HG03558 (cell line): ENCODE measurements around the gene HIRA.

Source experiments
- ATAC-seq: cut with Tn5 transposase; IDR thresholded peaks from one replicate; pipeline ENCODE4 v1.9.1; 2021; ENCODE audit warnings: moderate number of reproducible peaks; ENCODE audit not compliant: unreplicated experiment; ENCODE audit errors: extremely low read depth

The HIRA gene

GRCh38 chr22:19431649-19432132 is at the start of gene HIRA:
Gene HIRA, minus strand, starts transcription at chr22:19431733. Its CDS starts 257 bp downstream, at chr22:19431476.
- ATAC-seq = peak; percentile 29

GRCh38 chr22:19480789-19481188 is 49.3 kb upstream of the HIRA start:
- ATAC-seq = no peak

- ATAC-seq = no peak
Observed at GRCh38 chr22:19480173-19480568, 48.6 kb upstream of the HIRA start.

- ATAC-seq = peak; percentile 48
Observed at GRCh38 chr22:19479355-19480172, 48.0 kb upstream of the HIRA start, which contains the start of gene CDC45. Gene CDC45, plus strand, starts transcription at chr22:19479920. Its CDS starts 49 bp downstream, at chr22:19479969.

- no peak for ATAC-seq
Observed at GRCh38 chr22:19478901-19479354, 47.4 kb upstream of the HIRA start, which contains the start of gene UFD1. Gene UFD1, minus strand, starts transcription at chr22:19479193. Its CDS starts 108 bp downstream, at chr22:19479085.

- ATAC-seq = no peak
Observed at GRCh38 chr22:19478045-19478900, 46.7 kb upstream of the HIRA start.

GRCh38 chr22:19477321-19478044 is 46.0 kb upstream of the HIRA start:
- ATAC-seq = no peak

- ATAC-seq = no peak
Observed at GRCh38 chr22:19476023-19476422, 44.5 kb upstream of the HIRA start.

- no peak for ATAC-seq
Observed at GRCh38 chr22:19473578-19473977, 42.0 kb upstream of the HIRA start.

GRCh38 chr22:19472233-19472632 is 40.7 kb upstream of the HIRA start:
- ATAC-seq = no peak

GRCh38 chr22:19471572-19471971 is 40.0 kb upstream of the HIRA start:
- ATAC-seq = no peak

- no peak for ATAC-seq
Observed at GRCh38 chr22:19470010-19470409, 38.5 kb upstream of the HIRA start.

GRCh38 chr22:19469421-19469820 is 37.9 kb upstream of the HIRA start:
- ATAC-seq = no peak

- no peak for ATAC-seq
Observed at GRCh38 chr22:19467912-19468311, 36.4 kb upstream of the HIRA start.

- no peak for ATAC-seq
Observed at GRCh38 chr22:19466848-19467752, 35.6 kb upstream of the HIRA start.

- ATAC-seq = no peak
Observed at GRCh38 chr22:19466126-19466716, 34.7 kb upstream of the HIRA start.

GRCh38 chr22:19464975-19465374 is 33.4 kb upstream of the HIRA start:
- no peak for ATAC-seq

- ATAC-seq = no peak
Observed at GRCh38 chr22:19464546-19464945, 33.0 kb upstream of the HIRA start.
